ENCODE measurements around the gene KCNQ1.

KCNQ1 gene

DNA sequence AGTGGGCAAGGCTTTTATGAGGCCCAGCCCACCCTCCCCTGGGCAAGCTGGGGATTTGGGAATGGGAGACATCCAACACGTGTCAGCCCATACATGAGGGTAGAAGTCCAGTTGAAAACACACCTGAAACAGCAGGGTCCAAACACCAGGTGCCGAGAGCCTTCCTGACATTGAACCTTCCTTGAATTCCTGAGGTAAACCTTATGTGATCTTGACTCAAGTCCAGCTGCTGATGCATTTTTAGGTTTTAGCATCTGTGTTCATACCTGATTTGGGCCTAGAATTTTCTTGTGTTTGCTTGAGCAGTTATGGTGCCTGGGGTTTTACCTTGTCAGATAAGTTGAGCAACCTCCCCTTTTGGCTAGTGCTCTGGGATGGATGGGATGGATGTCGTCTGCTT lies 374.5 kb downstream of the KCNQ1 start:
- Histone ChIP-seq H3K4me1 (ENCODE audit: control insufficient read depth, insufficient read depth, low read length) (peaks cover 4% of the 10 kb centered on the region), H3K4me3 (ENCODE audit: low read length in 2 of 2) (no peak overlapping the region), H3K27ac (ENCODE audit: low read length) (no peak overlapping the region), H3K27me3 (ENCODE audit: control insufficient read depth in 1 of 2, insufficient read depth in 2 of 2, low read length in 2 of 2) (no peaks in the 10 kb centered on the region), H3K9ac (ENCODE audit: low read length in 2 of 2) (no peak overlapping the region), H3K36me3 (ENCODE audit: control insufficient read depth in 2 of 2, insufficient read depth in 2 of 2, low read length in 2 of 2) (no peaks in the 10 kb centered on the region), H3K9me3 (ENCODE audit: control insufficient read depth in 2 of 2, low read length in 2 of 2) (peaks cover 4 to 25% of the 10 kb centered on the region in 2 donors)

GRCh38 chr11:2820976-2821375 lies 376.2 kb downstream of the KCNQ1 start:
- Histone ChIP-seq H3K4me3 (ENCODE audit: low read length in 2 of 2) (no peak overlapping the region), H3K9ac (ENCODE audit: low read length in 2 of 2) (no peak overlapping the region), H3K9me3 (ENCODE audit: control insufficient read depth in 2 of 2, low read length in 2 of 2) (peaks cover 4 to 22% of the 10 kb centered on the region in 2 donors), H3K27me3 (ENCODE audit: control insufficient read depth in 1 of 2, insufficient read depth in 2 of 2, low read length in 2 of 2) (no peaks in the 10 kb centered on the region), H3K36me3 (ENCODE audit: control insufficient read depth in 2 of 2, insufficient read depth in 2 of 2, low read length in 2 of 2) (no peaks in the 10 kb centered on the region), H3K4me1 (ENCODE audit: control insufficient read depth, insufficient read depth, low read length) (peaks cover 20% of the 10 kb centered on the region), H3K27ac (ENCODE audit: low read length) (no peak overlapping the region)

- Histone ChIP-seq H3K27ac (ENCODE audit: low read length) (no peak overlapping the region), H3K9me3 (ENCODE audit: control insufficient read depth in 2 of 2, low read length in 2 of 2) (peaks cover 4 to 15% of the 10 kb centered on the region in 2 donors), H3K4me1 (ENCODE audit: control insufficient read depth, insufficient read depth, low read length) (peaks cover 29% of the 10 kb centered on the region), H3K27me3 (ENCODE audit: control insufficient read depth in 1 of 2, insufficient read depth in 2 of 2, low read length in 2 of 2) (no peaks in the 10 kb centered on the region), H3K36me3 (ENCODE audit: control insufficient read depth in 2 of 2, insufficient read depth in 2 of 2, low read length in 2 of 2) (no peaks in the 10 kb centered on the region), H3K4me3 (ENCODE audit: low read length in 2 of 2) (no peak overlapping the region), H3K9ac (ENCODE audit: low read length in 2 of 2) (no peak overlapping the region)
These were observed 377.1 kb downstream of the KCNQ1 start for GRCh38 chr11:2821891-2822290.

GRCh38 chr11:2824851-2825250 lies 380.0 kb downstream of the KCNQ1 start:
- H3K27me3 ChIP-seq (ENCODE audit: control insufficient read depth in 1 of 2, insufficient read depth in 2 of 2, low read length in 2 of 2): no peaks in the 10 kb centered on the region
- no peaks in the 10 kb centered on the region for H3K36me3 ChIP-seq (ENCODE audit: control insufficient read depth in 2 of 2, insufficient read depth in 2 of 2, low read length in 2 of 2)
- peaks cover 31% of the 10 kb centered on the region for H3K4me1 ChIP-seq (ENCODE audit: control insufficient read depth, insufficient read depth, low read length)
- peak overlapping the region in 1 of 2 donors; percentile 58 for H3K4me3 ChIP-seq (ENCODE audit: low read length in 2 of 2)
- H3K9ac ChIP-seq (ENCODE audit: low read length in 2 of 2): peak overlapping the region in 1 of 2 donors; percentile 2
- peak overlapping the region; percentile 97 for H3K27ac ChIP-seq (ENCODE audit: low read length)
- H3K9me3 ChIP-seq (ENCODE audit: control insufficient read depth in 2 of 2, low read length in 2 of 2): peaks cover 7 to 20% of the 10 kb centered on the region in 2 donors

DNA sequence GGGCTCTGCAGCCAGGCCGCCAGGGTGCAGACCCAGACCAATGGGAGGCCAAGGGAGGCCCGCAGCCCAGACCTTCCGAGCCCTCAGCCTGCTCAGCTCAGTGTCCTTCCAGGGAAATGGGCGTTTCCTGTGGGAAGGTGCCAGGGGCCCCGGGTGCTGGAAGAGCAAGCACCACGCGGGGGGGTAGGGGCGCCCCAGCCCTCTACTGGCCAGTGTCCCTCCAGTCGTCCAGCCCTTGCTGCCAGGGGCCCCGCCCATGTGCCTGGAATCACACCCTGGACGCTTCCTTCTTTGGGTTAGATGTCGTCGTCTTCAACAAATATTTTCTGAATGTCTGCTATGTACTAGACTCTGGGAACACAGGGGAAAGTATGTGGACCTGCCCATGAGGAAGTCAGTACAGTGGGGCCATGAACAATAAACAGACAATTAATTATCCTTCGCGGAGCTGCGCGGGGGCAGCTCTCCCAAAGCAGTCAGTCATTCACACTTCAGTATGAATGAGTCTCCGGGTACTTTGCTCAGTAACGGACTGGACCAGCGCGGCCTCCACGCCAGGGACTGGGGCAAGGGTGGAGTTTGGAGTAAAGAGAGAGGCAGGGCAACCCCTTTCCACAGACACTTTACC lies 380.6 kb downstream of the KCNQ1 start:
- Histone ChIP-seq H3K4me3 (ENCODE audit: low read length in 2 of 2) (peak overlapping the region in 1 of 2 donors; percentile 58), H3K36me3 (ENCODE audit: control insufficient read depth in 2 of 2, insufficient read depth in 2 of 2, low read length in 2 of 2) (no peaks in the 10 kb centered on the region), H3K9ac (ENCODE audit: low read length in 2 of 2) (peak overlapping the region; percentile 44 to 68), H3K9me3 (ENCODE audit: control insufficient read depth in 2 of 2, low read length in 2 of 2) (peaks cover 7 to 20% of the 10 kb centered on the region in 2 donors), H3K4me1 (ENCODE audit: control insufficient read depth, insufficient read depth, low read length) (peaks cover 31% of the 10 kb centered on the region), H3K27me3 (ENCODE audit: control insufficient read depth in 1 of 2, insufficient read depth in 2 of 2, low read length in 2 of 2) (no peaks in the 10 kb centered on the region), H3K27ac (ENCODE audit: low read length) (peak overlapping the region; percentile 97)

DNA sequence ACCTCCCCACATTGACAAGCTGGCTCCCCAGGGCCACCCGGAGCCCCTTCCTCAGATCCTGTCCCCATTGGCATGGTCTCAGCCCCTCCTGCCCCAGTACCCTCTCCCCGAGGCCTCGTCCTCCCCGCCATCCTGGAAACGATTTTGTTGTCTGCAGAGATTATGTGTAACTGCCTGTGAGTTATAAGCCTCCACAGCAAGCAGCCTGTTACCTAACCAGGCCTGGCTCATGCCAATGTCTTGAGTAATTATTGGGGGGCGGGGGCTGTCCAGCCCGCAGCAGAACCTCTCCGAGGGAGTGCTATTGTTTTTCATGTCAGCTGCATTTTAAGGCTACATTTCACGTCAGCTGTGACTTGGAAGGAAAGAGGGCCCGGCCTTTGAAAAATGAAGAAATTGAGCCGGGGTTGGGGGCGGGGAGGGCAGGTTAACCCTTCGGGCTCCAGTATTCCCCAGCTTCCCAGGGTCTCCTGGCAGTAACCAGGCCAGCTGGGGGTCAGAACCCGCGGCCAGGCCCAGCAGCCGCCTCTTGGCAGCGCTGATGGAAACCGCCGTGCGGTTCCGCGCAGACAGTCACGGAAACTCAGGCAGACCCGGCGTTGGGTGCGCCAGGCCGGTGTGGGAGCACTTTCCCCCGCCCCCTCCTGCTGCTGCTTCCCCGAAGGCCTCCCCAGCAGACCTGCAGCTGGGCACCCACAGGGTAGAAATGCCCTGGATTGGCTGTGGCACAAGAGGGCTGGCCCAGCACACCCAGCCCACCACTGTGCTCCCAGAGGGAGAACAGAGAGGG lies 381.3 kb downstream of the KCNQ1 start:
- no peaks in the 10 kb centered on the region for H3K27me3 ChIP-seq (ENCODE audit: control insufficient read depth in 1 of 2, insufficient read depth in 2 of 2, low read length in 2 of 2)
- peak overlapping the region in 1 of 2 donors; percentile 58 for H3K4me3 ChIP-seq (ENCODE audit: low read length in 2 of 2)
- peak overlapping the region; percentile 56 to 68 for H3K9ac ChIP-seq (ENCODE audit: low read length in 2 of 2)
- H3K4me1 ChIP-seq (ENCODE audit: control insufficient read depth, insufficient read depth, low read length): peaks cover 31% of the 10 kb centered on the region
- H3K36me3 ChIP-seq (ENCODE audit: control insufficient read depth in 2 of 2, insufficient read depth in 2 of 2, low read length in 2 of 2): no peaks in the 10 kb centered on the region
- peak overlapping the region; percentile 97 for H3K27ac ChIP-seq (ENCODE audit: low read length)
- H3K9me3 ChIP-seq (ENCODE audit: control insufficient read depth in 2 of 2, low read length in 2 of 2): peaks cover 7 to 20% of the 10 kb centered on the region in 2 donors

GRCh38 chr11:2826679-2827056 lies 381.9 kb downstream of the KCNQ1 start:
- Histone ChIP-seq H3K36me3 (ENCODE audit: control insufficient read depth in 2 of 2, insufficient read depth in 2 of 2, low read length in 2 of 2) (no peaks in the 10 kb centered on the region), H3K4me1 (ENCODE audit: control insufficient read depth, insufficient read depth, low read length) (peaks cover 31% of the 10 kb centered on the region), H3K9ac (ENCODE audit: low read length in 2 of 2) (peak overlapping the region; percentile 42 to 56), H3K9me3 (ENCODE audit: control insufficient read depth in 2 of 2, low read length in 2 of 2) (peaks cover 7 to 20% of the 10 kb centered on the region in 2 donors), H3K27me3 (ENCODE audit: control insufficient read depth in 1 of 2, insufficient read depth in 2 of 2, low read length in 2 of 2) (no peaks in the 10 kb centered on the region), H3K27ac (ENCODE audit: low read length) (peak overlapping the region; percentile 97), H3K4me3 (ENCODE audit: low read length in 2 of 2) (peak overlapping the region in 1 of 2 donors; percentile 58)

DNA sequence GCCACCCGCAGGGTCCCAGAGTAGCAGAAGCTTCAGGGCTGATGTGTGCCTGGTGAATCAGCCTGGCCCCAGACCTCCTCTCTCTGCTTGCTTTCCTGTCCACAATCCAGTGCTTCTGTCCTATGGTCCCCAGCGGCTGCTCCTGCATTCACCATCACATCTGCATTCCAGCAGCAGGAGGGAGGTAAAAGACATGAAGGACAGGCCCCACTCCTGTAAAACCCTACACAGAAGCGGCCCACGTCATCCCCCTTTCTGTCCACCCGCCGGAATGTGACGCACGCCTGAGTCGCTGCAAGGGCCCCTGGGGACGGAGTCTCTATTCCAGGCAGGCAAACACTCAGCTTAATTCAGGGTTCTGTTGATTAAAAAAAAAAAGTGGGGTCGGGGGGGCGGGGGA lies 382.4 kb downstream of the KCNQ1 start:
- Histone ChIP-seq H3K4me3 (ENCODE audit: low read length in 2 of 2) (no peak overlapping the region), H3K36me3 (ENCODE audit: control insufficient read depth in 2 of 2, insufficient read depth in 2 of 2, low read length in 2 of 2) (no peaks in the 10 kb centered on the region), H3K27ac (ENCODE audit: low read length) (peak overlapping the region; percentile 97), H3K4me1 (ENCODE audit: control insufficient read depth, insufficient read depth, low read length) (peaks cover 31% of the 10 kb centered on the region), H3K27me3 (ENCODE audit: control insufficient read depth in 1 of 2, insufficient read depth in 2 of 2, low read length in 2 of 2) (no peaks in the 10 kb centered on the region), H3K9ac (ENCODE audit: low read length in 2 of 2) (no peak overlapping the region), H3K9me3 (ENCODE audit: control insufficient read depth in 2 of 2, low read length in 2 of 2) (peaks cover 7 to 20% of the 10 kb centered on the region in 2 donors)

DNA sequence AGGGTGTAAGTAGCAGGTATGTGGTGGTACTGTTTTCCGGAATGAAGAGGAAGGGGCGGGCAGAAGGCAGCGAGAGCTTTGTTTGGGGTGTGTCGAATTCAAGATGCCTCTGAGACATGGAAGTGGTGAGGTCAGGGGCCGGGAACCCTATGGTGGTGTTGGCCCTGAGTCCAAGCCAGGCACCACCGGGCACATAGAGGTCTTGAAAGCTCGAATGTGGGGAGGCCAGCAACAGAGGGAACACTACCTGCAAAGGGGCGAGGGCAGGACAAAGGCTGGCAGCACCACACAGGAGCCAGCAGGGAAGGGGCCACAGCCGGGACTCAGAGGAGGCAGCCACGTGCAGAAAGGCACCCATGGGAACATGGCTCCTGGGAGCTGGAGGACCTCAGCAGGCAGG lies 383.0 kb downstream of the KCNQ1 start:
- Histone ChIP-seq H3K4me1 (ENCODE audit: control insufficient read depth, insufficient read depth, low read length) (peaks cover 31% of the 10 kb centered on the region), H3K9ac (ENCODE audit: low read length in 2 of 2) (no peak overlapping the region), H3K27ac (ENCODE audit: low read length) (no peak overlapping the region), H3K9me3 (ENCODE audit: control insufficient read depth in 2 of 2, low read length in 2 of 2) (peaks cover 7 to 20% of the 10 kb centered on the region in 2 donors), H3K27me3 (ENCODE audit: control insufficient read depth in 1 of 2, insufficient read depth in 2 of 2, low read length in 2 of 2) (no peaks in the 10 kb centered on the region), H3K4me3 (ENCODE audit: low read length in 2 of 2) (no peak overlapping the region), H3K36me3 (ENCODE audit: control insufficient read depth in 2 of 2, insufficient read depth in 2 of 2, low read length in 2 of 2) (no peaks in the 10 kb centered on the region)

DNA sequence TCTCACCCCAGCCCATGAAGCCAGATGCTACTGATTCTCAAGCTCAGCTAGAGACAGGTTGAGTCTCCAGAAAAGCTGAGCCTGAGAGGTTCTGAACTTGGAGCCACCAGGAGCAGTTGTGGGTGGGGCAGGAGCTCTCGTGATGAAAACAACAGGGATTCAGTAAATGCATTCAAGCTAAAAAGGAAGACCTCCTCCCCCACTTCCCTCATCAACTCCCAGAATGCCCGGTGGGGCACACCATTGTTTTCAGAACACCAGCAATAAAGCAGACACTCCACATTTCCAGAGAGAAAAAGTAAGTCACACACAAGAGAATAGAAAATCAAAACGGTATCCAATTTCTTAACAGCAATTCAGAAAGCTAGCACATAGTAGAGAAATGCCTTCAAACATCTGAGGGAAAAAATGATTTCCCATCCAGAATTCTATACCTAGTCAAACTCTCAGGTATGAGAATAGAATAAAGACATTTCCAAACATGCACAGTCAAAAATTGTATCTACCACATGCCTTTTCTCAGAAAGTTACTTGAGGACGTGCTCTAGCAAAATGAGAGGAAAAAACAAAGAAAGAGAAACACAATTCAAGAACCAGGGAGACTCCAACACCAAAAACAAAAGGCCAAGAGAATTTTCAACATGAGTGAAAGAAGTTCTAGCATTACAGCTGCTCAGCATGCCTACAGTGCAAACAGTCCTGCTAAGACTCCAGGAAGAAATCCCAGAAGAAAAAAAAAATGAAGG lies 383.9 kb downstream of the KCNQ1 start:
- Histone ChIP-seq H3K4me1 (ENCODE audit: control insufficient read depth, insufficient read depth, low read length) (peaks cover 31% of the 10 kb centered on the region), H3K27me3 (ENCODE audit: control insufficient read depth in 1 of 2, insufficient read depth in 2 of 2, low read length in 2 of 2) (no peaks in the 10 kb centered on the region), H3K27ac (ENCODE audit: low read length) (no peak overlapping the region), H3K9ac (ENCODE audit: low read length in 2 of 2) (no peak overlapping the region), H3K9me3 (ENCODE audit: control insufficient read depth in 2 of 2, low read length in 2 of 2) (peaks cover 7 to 15% of the 10 kb centered on the region in 2 donors), H3K36me3 (ENCODE audit: control insufficient read depth in 2 of 2, insufficient read depth in 2 of 2, low read length in 2 of 2) (no peaks in the 10 kb centered on the region), H3K4me3 (ENCODE audit: low read length in 2 of 2) (no peak overlapping the region)
